Measurements from ENCODE around the gene LCN6.

LCN6 gene

DNA sequence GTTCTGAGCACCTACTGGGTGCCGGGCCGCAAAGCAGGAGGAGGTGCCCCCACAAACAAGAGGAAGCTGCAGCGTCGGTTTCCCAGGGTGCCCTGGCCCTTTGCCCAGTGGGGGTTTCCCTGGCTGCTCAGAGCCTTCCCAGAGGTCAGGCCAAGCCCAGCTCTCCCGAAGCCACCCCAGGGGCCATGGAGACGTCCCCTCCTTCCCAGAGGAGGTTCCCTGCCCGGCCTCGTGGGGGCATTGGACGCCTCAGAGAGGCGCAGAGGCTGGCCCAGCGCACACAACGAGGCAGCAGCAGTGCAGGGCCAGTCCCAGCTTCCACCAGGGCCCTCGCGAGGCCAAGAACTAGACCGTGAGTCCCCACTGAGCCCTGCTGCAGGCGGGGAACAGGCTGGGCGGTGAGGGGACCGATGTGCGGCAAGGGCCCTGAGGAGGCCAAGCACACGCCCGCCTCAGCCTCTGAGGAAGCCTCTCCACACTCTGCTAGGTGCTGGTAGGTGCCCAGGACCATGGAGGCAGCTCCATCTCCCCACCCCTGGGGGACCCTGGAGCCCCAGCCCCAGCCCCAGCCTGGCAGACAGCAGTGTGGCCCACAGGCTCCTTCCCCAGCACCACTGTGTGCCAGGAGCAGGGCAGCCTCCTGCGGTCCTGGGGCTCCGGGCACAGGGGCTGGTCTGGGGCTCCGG, 29.0 kb downstream of the LCN6 start:
- Histone ChIP-seq H3K36me3 (ENCODE audit: low read length) (peaks cover 8% of the 10 kb centered on the region), H3K27ac (ENCODE audit: low read depth, low read length) (no peak overlapping the region), H2AFZ (ENCODE audit: low read depth, low read length, severe bottlenecking) (no peak overlapping the region), H3K27me3 (ENCODE audit: low read length) (no peaks in the 10 kb centered on the region), H3K9me3 (ENCODE audit: insufficient read depth, low read length) (no peaks in the 10 kb centered on the region), H3K4me3 (ENCODE audit: insufficient read depth, low read length, poor library complexity, severe bottlenecking) (no peak overlapping the region), H4K20me1 (ENCODE audit: low read depth, low read length) (no peaks in the 10 kb centered on the region), H3F3A (ENCODE audit: insufficient read depth) (peaks cover 14% of the 10 kb centered on the region), H3K9me2 (replicated peaks; ENCODE audit: insufficient read depth, low read length) (no peaks in the 10 kb centered on the region), H3K79me2 (ENCODE audit: insufficient read depth, low read length) (no peaks in the 10 kb centered on the region), H3K4me2 (ENCODE audit: low read depth, low read length, poor library complexity, severe bottlenecking) (no peak overlapping the region), H3K9ac (ENCODE audit: low read length) (no peak overlapping the region)
- no peak for TF ChIP-seq EZH2phosphoT487 (conservative IDR thresholded peaks at IDR 0.05; ENCODE audit: low read length)
- TF ChIP-seq, protein P1, sequence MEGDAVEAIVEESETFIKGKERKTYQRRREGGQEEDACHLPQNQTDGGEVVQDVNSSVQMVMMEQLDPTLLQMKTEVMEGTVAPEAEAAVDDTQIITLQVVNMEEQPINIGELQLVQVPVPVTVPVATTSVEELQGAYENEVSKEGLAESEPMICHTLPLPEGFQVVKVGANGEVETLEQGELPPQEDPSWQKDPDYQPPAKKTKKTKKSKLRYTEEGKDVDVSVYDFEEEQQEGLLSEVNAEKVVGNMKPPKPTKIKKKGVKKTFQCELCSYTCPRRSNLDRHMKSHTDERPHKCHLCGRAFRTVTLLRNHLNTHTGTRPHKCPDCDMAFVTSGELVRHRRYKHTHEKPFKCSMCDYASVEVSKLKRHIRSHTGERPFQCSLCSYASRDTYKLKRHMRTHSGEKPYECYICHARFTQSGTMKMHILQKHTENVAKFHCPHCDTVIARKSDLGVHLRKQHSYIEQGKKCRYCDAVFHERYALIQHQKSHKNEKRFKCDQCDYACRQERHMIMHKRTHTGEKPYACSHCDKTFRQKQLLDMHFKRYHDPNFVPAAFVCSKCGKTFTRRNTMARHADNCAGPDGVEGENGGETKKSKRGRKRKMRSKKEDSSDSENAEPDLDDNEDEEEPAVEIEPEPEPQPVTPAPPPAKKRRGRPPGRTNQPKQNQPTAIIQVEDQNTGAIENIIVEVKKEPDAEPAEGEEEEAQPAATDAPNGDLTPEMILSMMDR (IDR thresholded peaks at IDR 0.05; ENCODE audit: insufficient read depth, low read length, poor library complexity, severe bottlenecking), result no peak

DNA sequence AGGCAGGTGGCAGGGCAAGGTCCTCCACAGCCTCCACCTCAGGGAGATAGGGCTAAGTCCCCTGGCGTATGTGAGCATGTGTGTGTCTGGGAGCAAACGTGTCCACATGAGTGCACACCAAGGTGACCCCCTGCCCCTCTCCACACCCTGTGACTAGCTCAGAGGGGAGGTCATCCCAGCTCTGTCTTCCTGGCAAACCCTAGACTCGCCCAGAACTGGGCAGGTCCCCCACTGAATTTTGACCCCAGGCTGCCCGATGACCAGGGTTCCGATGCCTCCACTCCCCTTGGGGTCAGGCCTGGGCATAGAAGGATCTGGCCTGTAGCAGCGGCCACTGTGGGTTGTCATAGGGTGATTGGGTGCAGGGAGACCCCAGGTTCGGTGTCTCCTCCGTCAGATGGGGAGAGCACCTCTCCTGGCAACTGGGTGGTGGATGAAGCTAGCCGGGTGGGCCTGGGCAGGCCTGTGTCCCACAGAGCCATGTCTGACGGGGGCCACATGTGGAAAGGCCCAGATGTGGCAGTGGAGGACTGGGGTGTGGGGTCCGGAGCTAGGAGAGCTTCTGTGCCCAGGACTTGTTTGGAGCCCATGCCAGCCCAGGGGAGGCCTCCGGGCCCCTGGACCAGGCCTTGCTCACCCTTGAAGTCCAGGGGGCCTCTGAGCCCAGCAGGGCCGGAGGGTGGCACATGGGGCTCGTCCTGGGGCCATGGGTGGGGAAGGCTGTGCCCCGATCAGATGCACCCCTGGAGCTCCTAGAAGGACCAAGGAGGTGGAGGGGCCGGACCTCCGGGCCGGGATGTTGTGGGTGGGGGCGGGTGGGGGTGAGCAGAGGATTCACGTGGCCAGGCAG, 29.8 kb downstream of the LCN6 start:
- peaks cover 7% of the 10 kb centered on the region; the same call in 1 of the 2 replicates for H3F3A ChIP-seq (ENCODE audit: insufficient read depth)
- no peaks in the 10 kb centered on the region for H3K79me2 ChIP-seq (ENCODE audit: insufficient read depth, low read length)
- no peaks in the 10 kb centered on the region for H4K20me1 ChIP-seq (ENCODE audit: low read depth, low read length)
- no peak overlapping the region for H3K27ac ChIP-seq (ENCODE audit: low read depth, low read length)
- H3K36me3 ChIP-seq (ENCODE audit: low read length), result 0 out of 2 replicates have a peak, but pooled peaks cover under 1% of the 10 kb centered on the region
- H3K4me3 ChIP-seq (ENCODE audit: insufficient read depth, low read length, poor library complexity, severe bottlenecking), result no peak overlapping the region
- no peaks in the 10 kb centered on the region for H3K9me3 ChIP-seq (ENCODE audit: insufficient read depth, low read length)
- H3K9ac ChIP-seq (ENCODE audit: low read length), result no peak overlapping the region
- no peak overlapping the region for H2AFZ ChIP-seq (ENCODE audit: low read depth, low read length, severe bottlenecking)
- no peaks in the 10 kb centered on the region for H3K9me2 ChIP-seq (replicated peaks; ENCODE audit: insufficient read depth, low read length)
- no peaks in the 10 kb centered on the region for H3K27me3 ChIP-seq (ENCODE audit: low read length)
- TF ChIP-seq, protein P1 (IDR thresholded peaks at IDR 0.05; ENCODE audit: insufficient read depth, low read length, poor library complexity, severe bottlenecking), result no peak
- no peak for TF ChIP-seq EZH2phosphoT487 (conservative IDR thresholded peaks at IDR 0.05; ENCODE audit: low read length)
- H3K4me2 ChIP-seq (ENCODE audit: low read depth, low read length, poor library complexity, severe bottlenecking), result no peak overlapping the region

DNA sequence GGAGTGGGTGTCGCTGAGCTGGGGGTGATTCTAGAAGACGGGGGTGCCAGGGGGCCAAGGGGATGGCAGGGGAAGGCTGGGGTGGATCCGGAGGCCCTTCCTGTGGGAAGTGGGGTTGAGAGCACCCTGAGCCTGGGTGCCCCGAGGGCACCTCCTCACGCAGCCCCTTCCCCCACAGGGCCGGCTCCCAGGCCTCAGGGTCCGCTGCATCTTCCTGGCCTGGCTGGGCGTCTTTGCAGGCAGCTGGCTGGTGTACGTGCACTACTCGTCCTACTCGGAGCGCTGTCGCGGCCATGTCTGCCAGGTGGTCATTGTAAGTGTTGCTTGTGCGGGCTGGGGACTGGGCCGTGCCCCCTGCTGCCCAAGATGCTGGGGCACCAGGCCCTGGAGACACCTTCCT, 30.9 kb downstream of the LCN6 start:
- no peak overlapping the region for H3K9ac ChIP-seq (ENCODE audit: low read length)
- no peaks in the 10 kb centered on the region for H3K9me3 ChIP-seq (ENCODE audit: insufficient read depth, low read length)
- H3K4me3 ChIP-seq (ENCODE audit: insufficient read depth, low read length, poor library complexity, severe bottlenecking), result no peak overlapping the region
- no peaks in the 10 kb centered on the region for H3K9me2 ChIP-seq (replicated peaks; ENCODE audit: insufficient read depth, low read length)
- no peak overlapping the region for H3K27ac ChIP-seq (ENCODE audit: low read depth, low read length)
- H3K4me2 ChIP-seq (ENCODE audit: low read depth, low read length, poor library complexity, severe bottlenecking), result no peak overlapping the region
- H3K27me3 ChIP-seq (ENCODE audit: low read length), result no peaks in the 10 kb centered on the region
- no peaks in the 10 kb centered on the region for H4K20me1 ChIP-seq (ENCODE audit: low read depth, low read length)
- H3K36me3 ChIP-seq (ENCODE audit: low read length), result no peaks in the 10 kb centered on the region
- no peaks in the 10 kb centered on the region for H3K79me2 ChIP-seq (ENCODE audit: insufficient read depth, low read length)
- no peak overlapping the region for H2AFZ ChIP-seq (ENCODE audit: low read depth, low read length, severe bottlenecking)
- peaks cover 6% of the 10 kb centered on the region; the same call in 1 of the 2 replicates for H3F3A ChIP-seq (ENCODE audit: insufficient read depth)
- TF ChIP-seq EZH2phosphoT487 (conservative IDR thresholded peaks at IDR 0.05; ENCODE audit: low read length), result no peak
- TF ChIP-seq, protein P1 (IDR thresholded peaks at IDR 0.05; ENCODE audit: insufficient read depth, low read length, poor library complexity, severe bottlenecking), result no peak

Measured in SU-DHL-6 (cell line).